ENCODE measurements around the gene NEIL1.

NEIL1 gene

DNA sequence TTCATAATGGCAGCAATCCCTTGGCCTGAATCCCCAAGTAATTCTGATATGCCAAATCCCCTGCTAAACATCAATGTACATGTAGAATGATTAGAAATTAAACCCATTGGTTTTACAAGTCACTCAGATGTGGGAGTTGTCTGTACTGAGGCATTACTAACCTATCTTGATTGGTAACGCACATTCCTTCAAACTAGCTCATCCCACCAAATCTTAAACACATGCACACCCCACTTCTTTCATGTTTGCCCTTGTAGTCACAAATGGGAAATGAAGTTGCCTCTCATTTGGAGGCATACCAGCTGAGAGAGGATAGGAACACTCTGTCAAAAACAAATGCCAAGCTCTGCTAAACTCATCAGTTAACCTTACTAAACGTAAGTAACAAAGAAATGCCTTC is 50.7 kb downstream of the NEIL1 start:
- Histone ChIP-seq H2BK120ac (ENCODE audit: low read depth, low read length) (no peak overlapping the region), H4K91ac (ENCODE audit: low read length) (no peak overlapping the region), H2AK5ac (ENCODE audit: low read length, severe bottlenecking) (no peak overlapping the region), H3K14ac (ENCODE audit: low read length in 2 of 2) (no peak overlapping the region), H3K9me3 (ENCODE audit: control insufficient read depth, low read length) (no peaks in the 10 kb centered on the region), H3K9ac (ENCODE audit: low read length) (no peak overlapping the region), H2BK12ac (ENCODE audit: low read length in 2 of 2) (no peak overlapping the region), H3K4me2 (ENCODE audit: low read length, poor library complexity, severe bottlenecking) (no peak overlapping the region), H3K18ac (ENCODE audit: low read depth in 1 of 2, low read length in 2 of 2) (no peak overlapping the region), H2BK15ac (ENCODE audit: low read depth, poor library complexity, severe bottlenecking) (no peak overlapping the region), H3K79me1 (replicated peaks; ENCODE audit: low read length, poor library complexity, severe bottlenecking) (peaks cover 31% of the 10 kb centered on the region), H3K36me3 (ENCODE audit: control insufficient read depth in 1 of 2, insufficient read depth in 2 of 2, low read depth in 1 of 2, low read length in 2 of 2) (peaks cover 41 to 92% of the 10 kb centered on the region in 2 experiments), H3K27ac (ENCODE audit: low read length, poor library complexity, severe bottlenecking) (no peak overlapping the region), H3K23ac (ENCODE audit: low read length in 2 of 2) (no peak overlapping the region), H2AFZ (ENCODE audit: low read depth, low read length) (no peak overlapping the region), H3K27me3 (ENCODE audit: control insufficient read depth in 1 of 2, insufficient read depth in 1 of 2, low read length in 2 of 2) (no peaks in the 10 kb centered on the region), H3K4me3 (ENCODE audit: insufficient read depth in 1 of 2, low read depth in 1 of 2, low read length in 2 of 2) (no peak overlapping the region), H3K4ac (ENCODE audit: low read depth in 1 of 2, low read length in 2 of 2) (no peak overlapping the region), H4K8ac (ENCODE audit: low read length) (no peak overlapping the region), H2BK5ac (ENCODE audit: low read depth, low read length, poor library complexity, severe bottlenecking) (no peak overlapping the region), H3K4me1 (ENCODE audit: control insufficient read depth, insufficient read depth, low read depth, low read length) (no peaks in the 10 kb centered on the region)
- 100% methylated on average over 2 of the region's 2 CpGs for WGBS
- DNase-seq: no peak

DNA sequence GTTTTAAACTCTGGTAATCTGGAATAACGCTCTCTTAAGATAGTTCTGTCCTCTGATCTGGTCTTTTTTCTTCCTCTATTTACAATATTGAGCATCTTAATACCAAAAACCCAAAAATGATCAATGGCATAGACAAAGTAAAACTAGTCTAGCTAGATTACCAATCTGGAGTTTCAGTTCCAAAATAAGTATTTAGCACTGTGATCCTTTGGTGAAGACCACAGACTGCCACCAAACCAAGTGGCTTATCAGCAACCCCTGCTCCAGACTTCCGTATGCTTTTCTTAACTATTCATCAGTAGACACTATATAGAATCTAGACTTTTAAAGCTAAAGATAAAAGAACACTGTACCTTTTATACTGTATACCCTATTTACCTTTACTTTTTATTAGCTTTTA is 57.1 kb downstream of the NEIL1 start:
- Histone ChIP-seq H3K18ac (ENCODE audit: low read depth in 1 of 2, low read length in 2 of 2) (no peak overlapping the region), H4K91ac (ENCODE audit: low read length) (no peak overlapping the region), H2BK120ac (ENCODE audit: low read depth, low read length) (no peak overlapping the region), H3K4ac (ENCODE audit: low read depth in 1 of 2, low read length in 2 of 2) (no peak overlapping the region), H2BK5ac (ENCODE audit: low read depth, low read length, poor library complexity, severe bottlenecking) (no peak overlapping the region), H2BK12ac (ENCODE audit: low read length in 2 of 2) (no peak overlapping the region), H3K79me1 (replicated peaks; ENCODE audit: low read length, poor library complexity, severe bottlenecking) (peaks cover 20% of the 10 kb centered on the region), H3K9ac (ENCODE audit: low read length) (no peak overlapping the region), H3K4me3 (ENCODE audit: insufficient read depth in 1 of 2, low read depth in 1 of 2, low read length in 2 of 2) (no peak overlapping the region), H3K27ac (ENCODE audit: low read length, poor library complexity, severe bottlenecking) (no peak overlapping the region), H3K4me1 (ENCODE audit: control insufficient read depth, insufficient read depth, low read depth, low read length) (no peaks in the 10 kb centered on the region), H2AFZ (ENCODE audit: low read depth, low read length) (no peak overlapping the region), H3K4me2 (ENCODE audit: low read length, poor library complexity, severe bottlenecking) (no peak overlapping the region), H2BK15ac (ENCODE audit: low read depth, poor library complexity, severe bottlenecking) (no peak overlapping the region), H2AK5ac (ENCODE audit: low read length, severe bottlenecking) (no peak overlapping the region), H3K27me3 (ENCODE audit: control insufficient read depth in 1 of 2, insufficient read depth in 1 of 2, low read length in 2 of 2) (no peaks in the 10 kb centered on the region), H3K36me3 (ENCODE audit: control insufficient read depth in 1 of 2, insufficient read depth in 2 of 2, low read depth in 1 of 2, low read length in 2 of 2) (peaks cover 28 to 83% of the 10 kb centered on the region in 2 experiments), H3K9me3 (ENCODE audit: control insufficient read depth, low read length) (no peaks in the 10 kb centered on the region), H4K8ac (ENCODE audit: low read length) (no peak overlapping the region), H3K14ac (ENCODE audit: low read length in 2 of 2) (no peak overlapping the region), H3K23ac (ENCODE audit: low read length in 2 of 2) (no peak overlapping the region)
- no peak for DNase-seq
- 100% methylated on average over 2 of the region's 2 CpGs for WGBS
